GM19463 (cell line): ENCODE measurements around the gene SUPT3H.
A peak's percentile ranks its signal among the peaks of the same experiment; 100 is the strongest.

Experiments used
- ATAC-seq: cut with Tn5 transposase; IDR thresholded peaks from one replicate; pipeline ENCODE4 v1.9.1; 2021; ENCODE audit warnings: mild to moderate bottlenecking, moderate library complexity; ENCODE audit not compliant: unreplicated experiment

Gene SUPT3H

DNA sequence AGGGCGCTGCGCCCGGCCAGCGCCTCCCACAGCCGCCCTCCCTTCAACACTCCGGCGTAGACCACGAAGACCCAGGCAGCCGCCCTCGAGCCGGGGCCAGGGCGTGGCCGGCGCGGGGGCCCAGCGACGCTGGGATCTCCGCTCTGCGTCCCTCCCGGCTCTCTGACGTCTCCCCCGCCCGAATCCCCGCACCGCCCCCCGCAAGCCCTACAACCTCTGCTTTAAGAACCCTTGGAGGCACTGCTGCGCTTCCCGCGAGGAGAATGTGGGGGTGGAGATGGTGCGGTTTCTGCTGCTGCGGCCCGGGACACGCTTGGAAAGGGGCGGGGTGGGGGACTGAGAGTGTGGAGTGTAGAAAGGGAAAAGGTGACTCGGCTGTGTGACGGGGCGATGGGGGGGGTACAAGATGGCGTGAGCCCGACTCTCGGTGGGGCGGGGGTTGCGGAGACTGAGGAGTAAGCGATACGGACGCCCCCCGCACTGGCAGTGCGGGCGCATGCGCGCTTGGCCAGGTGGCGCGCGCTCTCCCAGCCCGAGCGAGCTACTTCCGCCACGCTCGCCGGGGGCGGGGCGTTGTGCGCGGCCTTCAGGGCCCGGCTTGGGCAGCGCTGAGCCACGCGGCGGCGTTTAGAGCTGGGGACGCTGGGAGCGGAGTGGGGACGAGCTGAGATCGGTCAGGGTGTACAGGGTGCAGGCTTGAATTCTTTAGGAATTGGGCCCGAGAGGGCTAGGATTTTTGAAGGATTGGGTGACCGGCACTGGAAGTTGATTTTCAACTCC is at the start of gene SUPT3H:
Gene SUPT3H, minus strand, starts transcription at position 381 of the 780 bp plus-strand sequence.
- ATAC-seq, result peak; percentile 95

DNA sequence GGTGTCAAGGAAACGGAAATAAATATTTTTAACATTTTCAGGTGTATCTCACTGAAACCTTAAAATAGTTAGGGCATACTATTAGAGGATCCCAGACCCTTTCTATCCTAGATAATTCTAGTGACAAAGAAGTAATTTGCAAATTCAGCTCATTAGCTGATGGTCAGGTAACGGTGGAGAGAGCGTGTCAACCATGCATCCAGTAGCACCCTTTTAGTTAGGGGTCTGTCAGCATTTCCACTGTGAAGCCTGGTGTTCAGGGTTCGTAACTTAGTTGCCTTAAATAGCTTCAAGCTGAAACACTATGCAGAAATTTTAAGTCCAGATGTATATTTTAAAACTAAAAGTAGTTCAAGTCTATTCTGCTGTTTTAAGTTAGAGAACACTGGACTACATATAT is 48.5 kb upstream of the SUPT3H start:
- ATAC-seq, result no peak

DNA sequence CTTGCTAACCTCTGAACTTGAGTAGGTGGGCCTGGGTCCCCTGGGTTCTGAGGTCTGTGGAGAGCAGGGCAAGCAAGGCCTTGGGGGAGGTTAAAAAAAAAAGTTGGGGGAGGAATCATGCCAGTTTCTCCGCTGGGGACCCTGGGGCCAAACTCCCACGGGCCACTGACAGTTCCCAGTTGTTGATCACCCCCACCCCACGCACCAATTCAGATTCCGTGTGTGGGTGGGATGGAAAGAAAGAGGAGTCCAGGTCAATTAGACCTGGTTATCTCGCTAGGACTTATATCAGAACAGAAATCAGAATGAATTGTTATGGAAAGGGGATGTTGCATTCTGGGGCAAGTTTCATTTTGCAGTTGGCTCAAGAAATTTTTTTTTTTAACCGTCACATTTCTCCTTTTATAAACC is 46.7 kb upstream of the SUPT3H start:
- no peak for ATAC-seq

GRCh38 chr6:45423824-45424450 is 46.2 kb upstream of the SUPT3H start:
- no peak for ATAC-seq

- ATAC-seq, result no peak
Measured at GRCh38 chr6:45423111-45423823, 45.5 kb upstream of the SUPT3H start.

DNA sequence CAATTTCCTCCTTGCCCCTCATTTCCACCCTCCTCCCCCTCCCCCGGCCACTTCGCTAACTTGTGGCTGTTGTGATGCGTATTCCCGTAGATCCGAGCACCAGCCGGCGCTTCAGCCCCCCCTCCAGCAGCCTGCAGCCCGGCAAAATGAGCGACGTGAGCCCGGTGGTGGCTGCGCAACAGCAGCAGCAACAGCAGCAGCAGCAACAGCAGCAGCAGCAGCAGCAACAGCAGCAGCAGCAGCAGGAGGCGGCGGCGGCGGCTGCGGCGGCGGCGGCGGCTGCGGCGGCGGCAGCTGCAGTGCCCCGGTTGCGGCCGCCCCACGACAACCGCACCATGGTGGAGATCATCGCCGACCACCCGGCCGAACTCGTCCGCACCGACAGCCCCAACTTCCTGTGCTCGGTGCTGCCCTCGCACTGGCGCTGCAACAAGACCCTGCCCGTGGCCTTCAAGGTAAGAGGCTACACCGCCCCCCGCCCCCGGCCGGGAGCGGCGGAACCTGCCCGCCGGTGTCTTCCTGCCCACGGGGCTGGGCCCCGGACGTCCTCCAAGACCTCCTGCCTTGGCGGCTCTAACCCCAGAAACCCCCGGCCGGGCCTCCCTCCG is 44.9 kb upstream of the SUPT3H start:
- no peak for ATAC-seq

GRCh38 chr6:45421709-45422502 is 44.2 kb upstream of the SUPT3H start:
- ATAC-seq, result no peak

GRCh38 chr6:45420909-45421708 is 43.4 kb upstream of the SUPT3H start:
- ATAC-seq, result no peak

DNA sequence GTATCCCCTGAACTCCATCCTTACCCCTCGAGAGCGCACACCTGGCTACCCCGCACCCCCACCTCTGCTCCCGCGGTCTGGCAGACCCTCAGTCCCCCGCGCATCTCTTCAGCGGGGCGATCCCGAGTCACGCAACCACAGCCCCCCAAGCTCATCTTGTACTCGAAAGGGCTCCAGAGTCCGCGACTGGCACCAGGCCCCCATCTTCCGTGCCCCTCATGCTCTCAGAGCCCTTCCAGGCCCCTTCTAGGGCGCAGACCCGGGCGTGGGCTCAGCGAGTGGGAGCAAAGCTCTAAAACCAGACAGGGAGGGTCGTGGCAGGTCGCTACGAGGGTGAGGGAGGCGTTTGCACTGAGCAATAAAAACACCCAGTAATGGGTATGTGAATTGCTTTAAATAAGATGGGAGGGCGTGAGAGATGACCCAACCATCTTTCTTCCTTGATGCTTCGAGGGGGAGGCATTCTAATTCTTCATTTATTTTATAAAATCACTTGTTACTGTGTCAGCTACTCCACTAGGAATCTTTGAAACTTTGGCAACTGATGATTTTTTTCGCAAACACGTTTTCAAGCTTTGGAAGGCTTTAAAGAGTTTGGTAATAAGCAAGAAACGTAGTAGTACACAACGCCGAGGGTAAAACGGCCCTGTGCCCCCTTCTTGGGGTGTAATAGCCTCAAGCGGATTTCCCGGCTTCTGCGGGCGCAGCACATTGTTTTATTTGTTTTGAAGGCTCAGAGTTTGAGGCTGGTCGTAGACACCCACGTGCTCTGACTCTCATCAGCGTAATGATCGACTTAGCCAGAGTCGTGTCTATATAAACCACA is 42.6 kb upstream of the SUPT3H start:
- ATAC-seq, result no peak

DNA sequence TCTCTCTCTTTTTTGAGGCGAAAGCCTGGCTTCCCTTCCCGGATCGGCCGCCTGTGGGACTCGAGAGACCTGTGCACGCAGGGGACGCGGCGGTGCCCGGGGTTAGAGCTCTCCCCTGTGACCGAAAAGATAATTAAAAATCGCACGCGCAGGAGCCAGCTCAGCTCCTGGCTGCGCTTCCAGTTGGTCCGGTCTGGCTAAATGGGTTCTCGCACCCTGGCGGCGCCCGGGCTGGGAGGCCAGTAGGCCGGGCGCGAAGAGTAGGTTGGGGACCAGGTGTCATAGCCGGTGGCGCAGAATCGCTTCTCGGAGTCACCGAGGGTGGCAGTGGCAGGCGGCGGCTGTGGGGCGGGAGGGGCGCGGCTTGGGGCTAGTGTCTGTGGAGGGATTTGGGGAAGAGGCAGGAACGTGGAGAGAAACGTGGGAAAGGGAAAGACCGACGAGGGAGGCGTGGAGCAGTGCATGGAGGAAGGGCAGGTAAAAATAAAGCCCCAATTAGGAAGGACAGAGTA is 41.9 kb upstream of the SUPT3H start:
- ATAC-seq, result no peak

DNA sequence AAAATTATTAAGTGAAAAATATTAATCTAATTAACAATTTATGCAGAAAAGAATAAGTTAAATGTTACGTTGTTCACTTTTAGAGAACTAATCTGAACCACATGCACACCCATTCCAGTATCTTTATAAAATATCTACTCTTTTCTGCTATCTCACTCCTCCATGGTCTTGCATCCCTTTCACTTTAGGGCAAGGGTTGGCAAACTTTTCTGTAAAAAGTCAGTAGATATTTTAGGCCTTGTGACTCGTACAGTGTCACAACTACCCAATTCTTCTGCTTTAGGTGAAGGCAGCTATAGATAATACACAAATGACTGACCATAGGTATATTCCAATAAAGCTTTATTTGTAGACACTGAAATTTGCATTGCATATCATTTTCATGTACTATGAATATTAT is 39.7 kb upstream of the SUPT3H start:
- no peak for ATAC-seq

DNA sequence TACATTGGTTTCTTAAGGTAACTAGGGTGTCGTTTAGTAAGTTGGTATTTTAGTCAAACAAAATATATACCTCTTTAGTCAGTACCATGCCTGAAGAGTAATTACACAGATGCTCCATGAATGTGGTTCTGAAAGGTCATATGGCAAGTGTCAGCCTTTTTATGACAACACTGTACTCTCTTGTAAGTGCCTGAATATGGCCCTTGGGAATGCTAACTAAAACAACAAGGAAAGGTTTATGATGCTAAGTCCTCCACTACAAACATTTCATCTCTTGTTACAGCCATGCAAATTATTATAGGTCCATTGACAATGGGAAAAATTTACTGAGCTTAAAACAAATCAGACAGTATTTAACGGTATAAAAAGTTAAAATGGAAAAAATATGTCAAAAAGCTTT is 39.0 kb upstream of the SUPT3H start:
- no peak for ATAC-seq

- no peak for ATAC-seq
Measured at GRCh38 chr6:45415788-45416518, 38.2 kb upstream of the SUPT3H start.

DNA sequence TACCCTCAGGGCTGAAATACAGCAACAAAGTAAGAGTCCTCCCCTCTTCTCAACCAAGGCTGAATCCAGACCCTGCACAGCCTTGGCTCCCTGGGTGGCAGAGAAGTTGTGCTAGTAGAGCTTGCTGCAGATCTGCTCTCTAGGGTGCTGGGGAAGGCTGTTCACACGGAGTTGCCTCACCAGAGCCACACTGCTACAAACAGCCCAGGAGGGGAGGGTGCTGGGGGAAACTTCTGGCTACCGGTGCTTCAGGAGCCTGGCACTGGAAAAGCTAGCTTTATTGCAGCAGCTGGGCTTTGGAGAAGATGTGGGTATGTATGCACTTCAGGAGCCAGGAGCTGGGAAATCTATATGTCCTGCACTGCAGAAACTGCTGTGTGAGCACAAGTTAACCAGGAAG is 37.6 kb upstream of the SUPT3H start:
- no peak for ATAC-seq

GRCh38 chr6:45411959-45412358 is 34.2 kb upstream of the SUPT3H start:
- ATAC-seq, result no peak

DNA sequence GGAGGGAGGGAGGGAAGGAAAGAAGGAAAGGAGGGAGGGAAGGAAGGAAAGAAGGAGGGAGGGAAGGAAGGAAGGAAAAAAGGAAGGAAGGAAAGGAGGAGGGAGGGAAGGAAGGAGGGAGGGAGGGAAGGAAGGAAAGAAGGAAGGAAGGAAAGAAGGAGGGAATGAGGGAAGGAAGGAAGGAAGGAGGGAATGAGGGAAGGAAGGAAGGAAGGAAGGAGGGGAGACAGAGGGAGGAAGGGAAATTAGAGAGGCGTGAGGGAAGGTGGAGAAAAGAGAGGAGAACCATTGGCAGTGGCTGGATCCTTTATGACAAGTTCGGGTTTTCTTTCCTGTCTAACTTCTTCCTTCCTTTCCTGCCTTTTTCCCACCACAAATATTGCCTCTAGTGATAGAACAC is 22.3 kb upstream of the SUPT3H start:
- ATAC-seq, result no peak

GRCh38 chr6:45398075-45398813 is 20.5 kb upstream of the SUPT3H start:
- ATAC-seq, result no peak
